ENCODE data around the gene SKAP1.

- TF ChIP-seq CTCF (conservative IDR thresholded peaks at IDR 0.05), result no peak
- no peak for TF ChIP-seq EZH2 (IDR thresholded peaks at IDR 0.05; ENCODE audit: low read depth)
These were observed 56.1 kb downstream of the SKAP1 start for GRCh38 chr17:48373883-48374282.
